WERI-Rb-1 (cell line): ENCODE measurements around the gene KIFC3.

Source experiments
- DNase-seq: peaks from one replicate; pipeline ENCODE4 v3.0.0-alpha.2; 2020
- H3K27ac ChIP-seq: fragments of 250-450 bp; sonication (Bioruptor Pico); 2 replicates; pipeline ENCODE4 v1.5.1; 2020; ENCODE audit warnings: mild to moderate bottlenecking, moderate library complexity
- H3K27me3 ChIP-seq: fragments of 250-450 bp; sonication (Bioruptor Pico); 2 replicates; pipeline ENCODE4 v1.5.1; 2021; ENCODE audit warnings: mild to moderate bottlenecking, low read depth, moderate library complexity; ENCODE audit not compliant: insufficient read depth, severe bottlenecking
- H3K36me3 ChIP-seq: fragments of 250-450 bp; sonication (Bioruptor Pico); 2 replicates; pipeline ENCODE4 v1.5.1; 2020; ENCODE audit warnings: mild to moderate bottlenecking, moderate library complexity
- H3K4me3 ChIP-seq: 2 replicates; pipeline ENCODE4 v1.5.1; 2011; ENCODE audit warnings: low read depth, mild to moderate bottlenecking, control low read depth, low read length
- H3K9me3 ChIP-seq: fragments of 250-450 bp; sonication (Bioruptor Pico); 2 replicates; pipeline ENCODE4 v1.5.1; 2021; ENCODE audit warnings: mild to moderate bottlenecking, moderate library complexity; ENCODE audit not compliant: severe bottlenecking
- CTCF ChIP-seq: IDR thresholded peaks from 2 replicates; pipeline ENCODE4 v1.5.1; 2011; ENCODE audit warnings: low read depth, mild to moderate bottlenecking, control low read depth, inconsistent platforms, low read length

The KIFC3 gene

GRCh38 chr16:57778658-57779057 lies 23.6 kb downstream of the KIFC3 start:
- no peak for DNase-seq
- Histone ChIP-seq H3K27me3 (no peaks in the 10 kb centered on the region), H3K4me3 (no peak overlapping the region), H3K27ac (no peak overlapping the region), H3K36me3 (no peaks in the 10 kb centered on the region), H3K9me3 (no peaks in the 10 kb centered on the region)
- TF ChIP-seq CTCF: no peak

- Histone ChIP-seq H3K9me3 (no peaks in the 10 kb centered on the region), H3K27ac (no peak overlapping the region), H3K27me3 (no peaks in the 10 kb centered on the region), H3K36me3 (no peaks in the 10 kb centered on the region), H3K4me3 (no peak overlapping the region)
- peak; percentile 97 for TF ChIP-seq CTCF
- peak; percentile 93 for DNase-seq
Measured at GRCh38 chr16:57775661-57776469, 26.4 kb downstream of the KIFC3 start.

- Histone ChIP-seq H3K27ac (no peak overlapping the region), H3K9me3 (no peaks in the 10 kb centered on the region), H3K36me3 (no peaks in the 10 kb centered on the region), H3K4me3 (no peak overlapping the region), H3K27me3 (no peaks in the 10 kb centered on the region)
- TF ChIP-seq CTCF: no peak
- DNase-seq: no peak
Measured at GRCh38 chr16:57774705-57775285, 27.5 kb downstream of the KIFC3 start.

- Histone ChIP-seq H3K27me3 (no peaks in the 10 kb centered on the region), H3K27ac (no peak overlapping the region), H3K36me3 (no peaks in the 10 kb centered on the region), H3K4me3 (no peak overlapping the region), H3K9me3 (no peaks in the 10 kb centered on the region)
- no peak for DNase-seq
- no peak for TF ChIP-seq CTCF
Measured at GRCh38 chr16:57773655-57774295, 28.5 kb downstream of the KIFC3 start.

- H3K27ac ChIP-seq: no peak overlapping the region
- DNase-seq: no peak
- no peaks in the 10 kb centered on the region for H3K27me3 ChIP-seq
- H3K4me3 ChIP-seq: no peak overlapping the region
- H3K9me3 ChIP-seq: no peaks in the 10 kb centered on the region
- no peaks in the 10 kb centered on the region for H3K36me3 ChIP-seq
- no peak for TF ChIP-seq CTCF
Measured at GRCh38 chr16:57773019-57773418, 29.3 kb downstream of the KIFC3 start.
